ENCODE results near the gene GREB1L. TPM values are rescaled to one million over a fixed set of nuclear protein-coding genes. Genes with fewer than 3 reads are reported as not detected.

The GREB1L gene
- total and polyA plus RNA-seq, 10 of the 15 experiments (the other 5 are each of a cell fraction or from before 2014, with no cell fraction given): under 0.01 to 0.11 (median 0.03) TPM; not detected in 1

GRCh38 chr18:21261352-21261751, 19.3 kb downstream of the GREB1L start:
- FAIRE-seq (no peak), DNase-seq (ENCODE audit: low read depth, low spot score) (no peak), ATAC-seq (no peak)
- Histone ChIP-seq H3K27me3 (replicated peaks in 1 of 2; ENCODE audit: control insufficient read depth in 2 of 2, insufficient read depth in 2 of 2, low read length in 1 of 2) (peaks cover 0 to 2% of the 10 kb centered on the region in 2 experiments; a peak in 1 of 4 replicates), H4K20me1 (ENCODE audit: control insufficient read depth, insufficient read depth) (no peaks in the 10 kb centered on the region), H2AFZ (ENCODE audit: control insufficient read depth, low read depth, low read length) (no peak overlapping the region), H3K27ac (ENCODE audit: control insufficient read depth, insufficient read depth) (no peak overlapping the region), H3K4me3 (no peak overlapping the region), H3K4me2 (ENCODE audit: control insufficient read depth, insufficient read depth) (no peak overlapping the region), H3K4me1 (ENCODE audit: control insufficient read depth, insufficient read depth, low read length) (no peaks in the 10 kb centered on the region), H3K36me3 (ENCODE audit: control insufficient read depth in 2 of 2, insufficient read depth in 2 of 2, low read length in 1 of 2) (no peaks in the 10 kb centered on the region), H3K9me3 (replicated peaks; ENCODE audit: control insufficient read depth, insufficient read depth, low read length) (no peaks in the 10 kb centered on the region), H3K79me2 (ENCODE audit: control insufficient read depth, insufficient read depth, low read length) (no peaks in the 10 kb centered on the region), H3K9ac (ENCODE audit: control insufficient read depth, insufficient read depth, low read length) (no peak overlapping the region)
- CTCF ChIA-PET: interaction anchor here (0.9 to 1.4 kb wide), 2 partner anchors 8 to 66 kb away, joined by 3 read pairs; no protein-coding TSS in a partner anchor
- WGBS (ENCODE audit: insufficient coverage, insufficient replicate concordance, low lambda C conversion rate, missing lambda C conversion rate): 47% methylated on average over 1 of the region's 1 CpG
- TF ChIP-seq SREBF2 (IDR thresholded peaks at IDR 0.05; ENCODE audit: low read length) (no peak), BRCA1 (IDR thresholded peaks at IDR 0.05; ENCODE audit: low read depth, low read length) (no peak)
- SMC1A ChIA-PET (ENCODE audit: uncharacterized antibody, unreplicated experiment): no interaction called here
- POLR2A ChIA-PET: no interaction called here
- RAD21 ChIA-PET (ENCODE audit: unreplicated experiment): no interaction called here
- BruUV-seq (replicated peaks): no TSS peak
- in situ Hi-C loops (cut with MboI) (no loop called here), intact Hi-C loops (cut with micrococcal nuclease; ENCODE audit: unreplicated experiment) (no loop called here)

- intact Hi-C loops (cut with micrococcal nuclease; ENCODE audit: unreplicated experiment) (no loop called here), in situ Hi-C loops (cut with MboI) (no loop called here)
- RAD21 ChIA-PET (ENCODE audit: unreplicated experiment): no interaction called here
- Histone ChIP-seq H3K9me3 (replicated peaks; ENCODE audit: control insufficient read depth, insufficient read depth, low read length) (no peaks in the 10 kb centered on the region), H3K27ac (ENCODE audit: control insufficient read depth, insufficient read depth) (no peak overlapping the region), H2AFZ (ENCODE audit: control insufficient read depth, low read depth, low read length) (no peak overlapping the region), H3K36me3 (ENCODE audit: control insufficient read depth in 2 of 2, insufficient read depth in 2 of 2, low read length in 1 of 2) (no peaks in the 10 kb centered on the region), H4K20me1 (ENCODE audit: control insufficient read depth, insufficient read depth) (no peaks in the 10 kb centered on the region), H3K4me2 (ENCODE audit: control insufficient read depth, insufficient read depth) (no peak overlapping the region), H3K9ac (ENCODE audit: control insufficient read depth, insufficient read depth, low read length) (no peak overlapping the region), H3K4me1 (ENCODE audit: control insufficient read depth, insufficient read depth, low read length) (no peaks in the 10 kb centered on the region), H3K79me2 (ENCODE audit: control insufficient read depth, insufficient read depth, low read length) (no peaks in the 10 kb centered on the region), H3K27me3 (replicated peaks in 1 of 2; ENCODE audit: control insufficient read depth in 2 of 2, insufficient read depth in 2 of 2, low read length in 1 of 2) (peaks cover 0 to 2% of the 10 kb centered on the region in 2 experiments; a peak in 1 of 4 replicates), H3K4me3 (no peak overlapping the region)
- DNase-seq (ENCODE audit: low read depth, low spot score) (no peak), ATAC-seq (no peak), FAIRE-seq (no peak)
- BruUV-seq (replicated peaks): no TSS peak
- POLR2A ChIA-PET: no interaction called here
- CTCF ChIA-PET: no interaction called here
- SMC1A ChIA-PET (ENCODE audit: uncharacterized antibody, unreplicated experiment): no interaction called here
- WGBS (ENCODE audit: insufficient coverage, insufficient replicate concordance, low lambda C conversion rate, missing lambda C conversion rate): 31% methylated on average over 2 of the region's 2 CpGs
- TF ChIP-seq NBN (IDR thresholded peaks at IDR 0.05) (no peak), STAT1 (conservative IDR thresholded peaks at IDR 0.05) (no peak), E2F8 (IDR thresholded peaks at IDR 0.05; ENCODE audit: low read depth, partially characterized antibody) (no peak), NFIC (IDR thresholded peaks at IDR 0.05; ENCODE audit: low read depth, low read length) (no peak), EED (IDR thresholded peaks at IDR 0.05; ENCODE audit: low read depth) (no peak), RB1 (IDR thresholded peaks at IDR 0.05; ENCODE audit: borderline replicate concordance) (no peak), RELA (IDR thresholded peaks at IDR 0.05; ENCODE audit: borderline replicate concordance, partially characterized antibody) (no peak), ZNF622 (IDR thresholded peaks at IDR 0.05) (no peak), SMAD1 (IDR thresholded peaks at IDR 0.05; ENCODE audit: low read depth, partially characterized antibody) (no peak), MXI1 (IDR thresholded peaks at IDR 0.05; ENCODE audit: low read depth, low read length) (no peak), ATF7 (IDR thresholded peaks at IDR 0.05; ENCODE audit: low read depth) (no peak), CBFB (IDR thresholded peaks at IDR 0.05; ENCODE audit: low read depth) (no peak), IKZF1 (conservative IDR thresholded peaks at IDR 0.05) (no peak), POLR2A (IDR thresholded peaks at IDR 0.05; ENCODE audit: low read depth, low read length) (no peak), IRF4 (IDR thresholded peaks at IDR 0.05; ENCODE audit: low read depth, low read length) (no peak), NFYB (IDR thresholded peaks at IDR 0.05; ENCODE audit: insufficient read depth, low read depth, low read length) (no peak)
- TF ChIP-seq, protein P1, sequence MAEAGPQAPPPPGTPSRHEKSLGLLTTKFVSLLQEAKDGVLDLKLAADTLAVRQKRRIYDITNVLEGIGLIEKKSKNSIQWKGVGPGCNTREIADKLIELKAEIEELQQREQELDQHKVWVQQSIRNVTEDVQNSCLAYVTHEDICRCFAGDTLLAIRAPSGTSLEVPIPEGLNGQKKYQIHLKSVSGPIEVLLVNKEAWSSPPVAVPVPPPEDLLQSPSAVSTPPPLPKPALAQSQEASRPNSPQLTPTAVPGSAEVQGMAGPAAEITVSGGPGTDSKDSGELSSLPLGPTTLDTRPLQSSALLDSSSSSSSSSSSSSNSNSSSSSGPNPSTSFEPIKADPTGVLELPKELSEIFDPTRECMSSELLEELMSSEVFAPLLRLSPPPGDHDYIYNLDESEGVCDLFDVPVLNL (IDR thresholded peaks at IDR 0.05; ENCODE audit: low read depth, low read length): no peak
These were observed 20.2 kb downstream of the GREB1L start for GRCh38 chr18:21262244-21262643.

Data from GM12878 (cell line).